HCT116 (cell line): ENCODE measurements around the gene ZNRF3. TPM values are rescaled to one million over a fixed set of nuclear protein-coding genes. Genes with fewer than 3 reads are reported as not detected.

ENCODE experiments used
- ATAC-seq: fragments of 200-7000 bp; cut with Tn5 transposase; 2 replicates; pipeline ENCODE4 v1.9.1; 2020; ENCODE audit warnings: mild to moderate bottlenecking, moderate library complexity
- BruUV-seq: library from RNA; stranded (reverse); fragments of 400-500 nt; replicated peaks from 2 replicates; lab custom pipeline; 2021; lab: Mats Ljungman, UMichigan
- CTCF ChIA-PET: fragments of 300-600 bp; sonication (Branson Sonifier 250); formaldehyde crosslinking; loops from one replicate; lab custom pipeline; 2021; ENCODE audit warnings: antibody characterized with exemption; lab: Charles Lee
- POLR2A ChIA-PET: fragments of 300-600, 350-600 bp; sonication (Branson Sonifier 250); formaldehyde crosslinking; loops from one replicate; lab custom pipeline; 2021; ENCODE audit warnings: antibody characterized with exemption; lab: Charles Lee
- RAD21 ChIA-PET, 2 experiments: fragments of 300-600 bp; sonication (Branson Sonifier 250); formaldehyde crosslinking; loops; one replicate each; lab custom pipeline; 2023; ENCODE audit warnings: low total read pairs in 2 of 2; ENCODE audit not compliant: uncharacterized antibody in 2 of 2, unreplicated experiment in 2 of 2, low non-redundant PET in 1 of 2; lab: Charles Lee
- DNase-seq: peaks from one replicate; pipeline ENCODE4 v3.0.0-alpha.2; 2010; ENCODE audit warnings: low read depth, low spot score
- H2AFZ ChIP-seq: fragments of 200-600 bp; shearing (Covaris generic), sonication (generic); 2 replicates; pipeline ENCODE4 v1.6.1; 2017; ENCODE audit warnings: low read depth, mixed run types, mixed read lengths, antibody characterized with exemption, low read length; ENCODE audit not compliant: poor library complexity, severe bottlenecking
- H3K27ac ChIP-seq: 2 replicates; pipeline ENCODE4 v1.5.1; 2012; ENCODE audit warnings: low read depth, low read length
- H3K27me3 ChIP-seq: fragments of 200-600 bp; sonication (generic); 2 replicates; pipeline ENCODE4 v1.6.1; 2016; ENCODE audit warnings: mixed run types, low read length, mixed read lengths; ENCODE audit not compliant: insufficient read depth
- H3K36me3 ChIP-seq, 2 experiments: fragments of 200-500 bp in 1 of 2; fragments of 200-600 bp in 1 of 2; sonication (Bioruptor generic) in 1 of 2; sonication (generic) in 1 of 2; 2 replicates each; pipeline versions ENCODE4 v1.5.1 to v1.6.1; 2014 to 2016; ENCODE audit warnings: low read length in 2 of 2, inconsistent platforms in 1 of 2, mixed read lengths in 1 of 2, mixed run types in 1 of 2; ENCODE audit not compliant: insufficient read depth in 2 of 2, control insufficient read depth in 1 of 2
- H3K4me1 ChIP-seq, 2 experiments: fragments of 200-600 bp in 1 of 2; sonication (generic) in 1 of 2; 2 replicates each; pipeline versions ENCODE4 v1.5.1 to v1.6.1; 2012 to 2017; ENCODE audit warnings: low read length in 2 of 2, inconsistent platforms in 1 of 2, mild to moderate bottlenecking in 1 of 2, mixed read lengths in 1 of 2, mixed run types in 1 of 2, moderate library complexity in 1 of 2; ENCODE audit not compliant: insufficient read depth in 2 of 2, control insufficient read depth in 1 of 2
- H3K4me2 ChIP-seq: fragments of 200-600 bp; sonication (generic); 2 replicates; pipeline ENCODE4 v1.6.1; 2017; ENCODE audit warnings: mixed run types, low read length, mixed read lengths
- H3K4me3 ChIP-seq, 2 experiments: fragments of 200-600 bp in 1 of 2; sonication (generic) in 1 of 2; replicated peaks in 1 of 2; 2 replicates each; pipeline ENCODE4 v1.5.1; 2011 to 2016; ENCODE audit warnings: low read length in 2 of 2, control low read depth in 1 of 2, low read depth in 1 of 2, mild to moderate bottlenecking in 1 of 2, mixed read lengths in 1 of 2, mixed run types in 1 of 2
- H3K79me2 ChIP-seq: fragments of 200-600 bp; sonication (generic); 2 replicates; pipeline ENCODE4 v1.6.1; 2017; ENCODE audit warnings: mild to moderate bottlenecking, mixed run types, low read length, moderate library complexity, mixed read lengths; ENCODE audit not compliant: insufficient read depth
- H3K9ac ChIP-seq: fragments of 200-600 bp; sonication (generic); 2 replicates; pipeline ENCODE4 v1.6.1; 2016; ENCODE audit warnings: low read length, mixed read lengths
- H3K9me2 ChIP-seq: fragments of 200-600 bp; sonication (generic), shearing (Covaris generic); 2 replicates; pipeline ENCODE4 v1.6.1; 2017; ENCODE audit warnings: mixed run types, mild to moderate bottlenecking, moderate library complexity; ENCODE audit not compliant: insufficient read depth
- H3K9me3 ChIP-seq, 2 experiments: fragments of 200-500 bp in 1 of 2; fragments of 200-600 bp in 1 of 2; sonication (Bioruptor generic) in 1 of 2; sonication (generic) in 1 of 2; 2 replicates each; pipeline ENCODE4 v1.6.1; 2014 to 2017; ENCODE audit warnings: low read length in 2 of 2, mixed read lengths in 2 of 2, inconsistent platforms in 1 of 2, low read depth in 1 of 2, mild to moderate bottlenecking in 1 of 2, mixed run types in 1 of 2, moderate library complexity in 1 of 2; ENCODE audit not compliant: control insufficient read depth in 1 of 2, insufficient read depth in 1 of 2
- H4K20me1 ChIP-seq: fragments of 200-600 bp; sonication (generic), shearing (Covaris generic); 2 replicates; pipeline ENCODE4 v1.6.1; 2017; ENCODE audit warnings: mixed run types, mild to moderate bottlenecking, moderate library complexity; ENCODE audit not compliant: insufficient read depth
- ATF3 ChIP-seq: IDR thresholded peaks from 2 replicates; pipeline ENCODE4 v1.6.1; 2012
- CBX3 ChIP-seq: IDR thresholded peaks from 2 replicates; pipeline ENCODE4 v1.6.1; 2012; ENCODE audit warnings: low read depth
- ELF1 ChIP-seq: IDR thresholded peaks from 2 replicates; pipeline ENCODE4 v1.6.1; 2012; ENCODE audit warnings: low read depth, borderline replicate concordance
- FOSL1 ChIP-seq: IDR thresholded peaks from 2 replicates; pipeline ENCODE4 v1.6.1; 2012; ENCODE audit warnings: low read depth
- JUND ChIP-seq: IDR thresholded peaks from 2 replicates; pipeline ENCODE4 v1.6.1; 2012
- POLR2A ChIP-seq: IDR thresholded peaks from 2 replicates; pipeline ENCODE4 v1.7.0; 2011; ENCODE audit warnings: borderline replicate concordance; ENCODE audit not compliant: insufficient read depth, insufficient read length; ENCODE audit errors: extremely low read depth
- RAD21 ChIP-seq: IDR thresholded peaks from 2 replicates; pipeline ENCODE4 v1.6.1; 2012; ENCODE audit warnings: low read depth, mild to moderate bottlenecking
- SIN3A ChIP-seq: IDR thresholded peaks from 2 replicates; pipeline ENCODE4 v1.6.1; 2012; ENCODE audit warnings: low read depth
- SRF ChIP-seq: IDR thresholded peaks from 2 replicates; pipeline ENCODE4 v1.6.1; 2012; ENCODE audit warnings: low read depth
- TCF7L2 ChIP-seq: IDR thresholded peaks from 2 replicates; pipeline ENCODE4 v1.7.0; 2011; ENCODE audit warnings: borderline replicate concordance, inconsistent platforms; ENCODE audit not compliant: insufficient read depth, insufficient read length; ENCODE audit errors: extremely low read depth
- YY1 ChIP-seq: IDR thresholded peaks from 2 replicates; pipeline ENCODE4 v1.6.1; 2011; ENCODE audit warnings: low read length, low read depth, moderate library complexity, mild to moderate bottlenecking; ENCODE audit not compliant: insufficient replicate concordance; ENCODE audit errors: extremely low read depth
- ZBTB33 ChIP-seq: IDR thresholded peaks from 2 replicates; pipeline ENCODE4 v1.6.1; 2011; ENCODE audit warnings: mild to moderate bottlenecking, low read length, moderate library complexity; ENCODE audit not compliant: insufficient replicate concordance; ENCODE audit errors: extremely low read depth
- ZFX ChIP-seq: fragments of 450-650 bp; IDR thresholded peaks from 2 replicates; pipeline ENCODE4 v1.6.1; 2017
- ZNF274 ChIP-seq: fragments of 200-500 bp; sonication (Bioruptor generic); IDR thresholded peaks from 2 replicates; pipeline ENCODE4 v1.6.1; 2014; ENCODE audit warnings: mild to moderate bottlenecking, low read depth, low read length, inconsistent platforms
- intact Hi-C: fragments of 100-400 bp; cut with micrococcal nuclease; formaldehyde crosslinking; loops from 2 replicates; pipeline ENCODE4 v1.10.0; 2022
- total RNA-seq: library from RNA; stranded (reverse); gene quantifications from one replicate; pipeline ENCODE4 v1.2.1, GENCODE V29; 2021; ENCODE audit not compliant: unreplicated experiment
- TF ChIP-seq, protein P1 (sequence below), 3 experiments: fragments of 200-600 bp in 1 of 3; sonication (generic) in 1 of 3; IDR thresholded peaks in 2 of 3; conservative IDR thresholded peaks in 1 of 3; 2 replicates each; pipeline ENCODE4 v1.5.1; 2012 to 2017; ENCODE audit warnings: low read depth in 2 of 3, low read length in 2 of 3, antibody characterized with exemption in 1 of 3, borderline replicate concordance in 1 of 3, control low read depth in 1 of 3, mild to moderate bottlenecking in 1 of 3, mixed read lengths in 1 of 3, mixed run types in 1 of 3, moderate library complexity in 1 of 3; ENCODE audit not compliant: insufficient read depth in 1 of 3
- TF ChIP-seq, protein P2 (sequence below): IDR thresholded peaks from 2 replicates; pipeline ENCODE4 v1.6.1; 2012

ZNRF3 gene
- total RNA-seq, 1 experiment from 2014 or later, result 12.2 TPM

GRCh38 chr22:28939932-28940331, 56.6 kb downstream of the ZNRF3 start:
- no peak overlapping the region for H3K4me2 ChIP-seq
- intact Hi-C loops, result no loop called here
- ChIA-PET RAD21 (no interaction called here), CTCF (no interaction called here), POLR2A (no interaction called here)
- ATAC-seq (no peak), DNase-seq (no peak)
- no peak for TF ChIP-seq ZFX
- TF ChIP-seq SIN3A, result no peak
- no peak for TF ChIP-seq CBX3
- no peak for TF ChIP-seq ZNF274
- no peak for TF ChIP-seq ZBTB33
- no peak for TF ChIP-seq ATF3
- no peak for TF ChIP-seq JUND
- no peak for TF ChIP-seq ELF1
- TF ChIP-seq, protein P1, sequence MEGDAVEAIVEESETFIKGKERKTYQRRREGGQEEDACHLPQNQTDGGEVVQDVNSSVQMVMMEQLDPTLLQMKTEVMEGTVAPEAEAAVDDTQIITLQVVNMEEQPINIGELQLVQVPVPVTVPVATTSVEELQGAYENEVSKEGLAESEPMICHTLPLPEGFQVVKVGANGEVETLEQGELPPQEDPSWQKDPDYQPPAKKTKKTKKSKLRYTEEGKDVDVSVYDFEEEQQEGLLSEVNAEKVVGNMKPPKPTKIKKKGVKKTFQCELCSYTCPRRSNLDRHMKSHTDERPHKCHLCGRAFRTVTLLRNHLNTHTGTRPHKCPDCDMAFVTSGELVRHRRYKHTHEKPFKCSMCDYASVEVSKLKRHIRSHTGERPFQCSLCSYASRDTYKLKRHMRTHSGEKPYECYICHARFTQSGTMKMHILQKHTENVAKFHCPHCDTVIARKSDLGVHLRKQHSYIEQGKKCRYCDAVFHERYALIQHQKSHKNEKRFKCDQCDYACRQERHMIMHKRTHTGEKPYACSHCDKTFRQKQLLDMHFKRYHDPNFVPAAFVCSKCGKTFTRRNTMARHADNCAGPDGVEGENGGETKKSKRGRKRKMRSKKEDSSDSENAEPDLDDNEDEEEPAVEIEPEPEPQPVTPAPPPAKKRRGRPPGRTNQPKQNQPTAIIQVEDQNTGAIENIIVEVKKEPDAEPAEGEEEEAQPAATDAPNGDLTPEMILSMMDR (IDR thresholded peaks at IDR 0.05 in 2 of 3, conservative IDR thresholded peaks at IDR 0.05 in 1 of 3; ENCODE audit: borderline replicate concordance in 1 of 3, insufficient read depth in 1 of 3, low read depth in 2 of 3, low read length in 2 of 3), result no peak
- TF ChIP-seq FOSL1, result no peak
- no peak for TF ChIP-seq RAD21
- TF ChIP-seq, protein P2, sequence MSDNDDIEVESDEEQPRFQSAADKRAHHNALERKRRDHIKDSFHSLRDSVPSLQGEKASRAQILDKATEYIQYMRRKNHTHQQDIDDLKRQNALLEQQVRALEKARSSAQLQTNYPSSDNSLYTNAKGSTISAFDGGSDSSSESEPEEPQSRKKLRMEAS, result no peak
- no peak for TF ChIP-seq TCF7L2
- no peak for TF ChIP-seq POLR2A
- no peak for TF ChIP-seq SRF
- no peak for TF ChIP-seq YY1
- H4K20me1 ChIP-seq, result no peaks in the 10 kb centered on the region
- H2AFZ ChIP-seq, result no peak overlapping the region
- H3K27me3 ChIP-seq, result no peaks in the 10 kb centered on the region
- no peak overlapping the region for H3K27ac ChIP-seq
- H3K4me3 ChIP-seq, result no peak overlapping the region
- peaks cover 72% of the 10 kb centered on the region for H3K79me2 ChIP-seq
- no peak overlapping the region for H3K9ac ChIP-seq
- peaks cover 15 to 20% of the 10 kb centered on the region in 2 experiments; a peak in 3 of 4 replicates for H3K4me1 ChIP-seq
- no peaks in the 10 kb centered on the region for H3K9me3 ChIP-seq
- no TSS peak for BruUV-seq
- no peaks in the 10 kb centered on the region for H3K36me3 ChIP-seq
- no peaks in the 10 kb centered on the region for H3K9me2 ChIP-seq
